Measurements from ENCODE around the gene NFKB2.

Gene NFKB2

DNA sequence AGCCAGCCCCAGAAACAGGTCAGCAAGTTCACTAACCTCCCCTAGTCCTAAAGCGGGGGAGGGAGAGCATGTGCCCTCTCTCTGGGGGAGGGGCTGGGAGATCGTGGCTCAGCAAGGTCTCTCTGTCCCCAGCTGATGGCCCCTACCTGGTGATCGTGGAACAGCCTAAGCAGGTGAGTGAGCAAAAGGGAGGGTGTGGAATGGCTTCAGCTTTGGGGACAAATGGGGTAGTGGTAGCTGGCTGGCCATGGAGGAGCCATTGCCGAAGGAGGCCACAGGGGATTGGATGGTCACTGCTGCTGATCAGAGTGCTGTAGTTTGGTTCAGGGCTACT lies 779 bp downstream of the NFKB2 start:
- DNase-seq = no peak

DNA sequence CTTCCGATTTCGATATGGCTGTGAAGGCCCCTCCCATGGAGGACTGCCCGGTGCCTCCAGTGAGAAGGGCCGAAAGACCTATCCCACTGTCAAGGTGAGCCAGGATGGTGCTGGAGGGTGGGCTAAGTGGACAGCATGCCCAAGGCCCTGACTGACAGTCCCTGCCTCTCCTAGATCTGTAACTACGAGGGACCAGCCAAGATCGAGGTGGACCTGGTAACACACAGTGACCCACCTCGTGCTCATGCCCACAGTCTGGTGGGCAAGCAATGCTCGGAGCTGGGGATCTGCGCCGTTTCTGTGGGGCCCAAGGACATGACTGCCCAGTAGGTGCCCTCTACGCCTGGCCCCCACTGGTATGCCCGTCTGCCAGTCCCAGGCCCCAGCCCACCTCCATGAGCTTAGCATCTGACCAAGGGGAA lies 1.2 kb downstream of the NFKB2 start:
- no peak for DNase-seq

DNA sequence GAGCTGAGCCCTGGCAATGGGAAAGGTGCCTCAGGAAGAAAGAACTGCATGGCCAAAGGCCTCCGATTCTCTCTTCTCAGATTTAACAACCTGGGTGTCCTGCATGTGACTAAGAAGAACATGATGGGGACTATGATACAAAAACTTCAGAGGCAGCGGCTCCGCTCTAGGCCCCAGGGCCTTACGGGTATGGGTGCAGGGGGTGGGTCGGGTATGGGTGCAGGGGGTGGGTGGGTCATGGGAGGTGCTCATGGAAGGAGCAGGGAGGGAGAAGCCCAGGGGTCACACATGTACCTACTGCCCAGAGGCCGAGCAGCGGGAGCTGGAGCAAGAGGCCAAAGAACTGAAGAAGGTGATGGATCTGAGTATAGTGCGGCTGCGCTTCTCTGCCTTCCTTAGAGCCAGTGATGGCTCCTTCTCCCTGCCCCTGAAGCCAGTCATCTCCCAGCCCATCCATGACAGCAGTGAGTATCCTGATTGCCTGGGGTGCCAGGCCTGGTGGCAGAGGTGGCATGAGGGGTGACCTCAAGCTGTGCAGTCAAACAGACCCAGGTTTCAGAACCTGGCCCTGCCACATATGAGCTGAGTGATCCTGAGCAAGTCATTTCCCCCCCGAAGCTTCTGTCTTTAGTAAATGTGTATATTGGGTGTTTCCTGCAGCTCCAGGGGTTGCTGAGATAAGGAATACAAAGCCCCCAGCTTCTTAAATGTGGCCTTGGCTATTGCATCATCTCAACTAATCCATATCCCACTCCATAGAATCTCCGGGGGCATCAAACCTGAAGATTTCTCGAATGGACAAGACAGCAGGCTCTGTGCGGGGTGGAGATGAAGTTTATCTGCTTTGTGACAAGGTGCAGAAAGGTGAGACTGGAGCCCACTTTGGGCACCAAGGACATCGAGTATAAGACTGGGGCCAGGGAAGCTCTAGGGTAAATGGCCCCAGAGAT lies 2.0 kb downstream of the NFKB2 start:
- no peak for DNase-seq

DNA sequence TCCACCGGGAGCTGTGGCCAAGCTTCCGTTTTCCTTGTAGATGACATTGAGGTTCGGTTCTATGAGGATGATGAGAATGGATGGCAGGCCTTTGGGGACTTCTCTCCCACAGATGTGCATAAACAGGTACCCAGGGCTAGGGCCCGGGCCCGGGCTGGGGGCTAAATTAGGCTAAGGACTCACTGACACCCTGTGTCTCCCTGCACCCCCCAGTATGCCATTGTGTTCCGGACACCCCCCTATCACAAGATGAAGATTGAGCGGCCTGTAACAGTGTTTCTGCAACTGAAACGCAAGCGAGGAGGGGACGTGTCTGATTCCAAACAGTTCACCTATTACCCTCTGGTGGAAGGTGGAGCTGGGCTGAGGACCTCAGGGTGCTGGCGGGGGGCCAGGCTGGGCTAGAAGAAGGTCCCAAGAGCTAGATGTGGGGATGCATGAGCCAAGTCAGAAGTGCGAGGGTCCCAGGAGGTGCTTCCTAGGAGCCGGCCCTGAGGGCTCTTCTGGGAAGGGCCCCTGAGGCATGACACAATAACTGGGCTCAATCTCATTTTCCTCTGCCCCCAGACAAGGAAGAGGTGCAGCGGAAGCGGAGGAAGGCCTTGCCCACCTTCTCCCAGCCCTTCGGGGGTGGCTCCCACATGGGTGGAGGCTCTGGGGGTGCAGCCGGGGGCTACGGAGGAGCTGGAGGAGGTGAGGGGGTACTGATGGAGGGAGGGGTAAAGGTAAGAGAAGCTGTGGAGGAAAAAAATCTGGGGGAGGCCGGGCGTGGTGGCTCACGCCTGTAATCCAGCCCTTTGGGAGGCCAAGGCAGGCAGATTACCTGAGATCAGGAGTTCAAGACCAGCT lies 2.9 kb downstream of the NFKB2 start:
- DNase-seq = no peak

DNA sequence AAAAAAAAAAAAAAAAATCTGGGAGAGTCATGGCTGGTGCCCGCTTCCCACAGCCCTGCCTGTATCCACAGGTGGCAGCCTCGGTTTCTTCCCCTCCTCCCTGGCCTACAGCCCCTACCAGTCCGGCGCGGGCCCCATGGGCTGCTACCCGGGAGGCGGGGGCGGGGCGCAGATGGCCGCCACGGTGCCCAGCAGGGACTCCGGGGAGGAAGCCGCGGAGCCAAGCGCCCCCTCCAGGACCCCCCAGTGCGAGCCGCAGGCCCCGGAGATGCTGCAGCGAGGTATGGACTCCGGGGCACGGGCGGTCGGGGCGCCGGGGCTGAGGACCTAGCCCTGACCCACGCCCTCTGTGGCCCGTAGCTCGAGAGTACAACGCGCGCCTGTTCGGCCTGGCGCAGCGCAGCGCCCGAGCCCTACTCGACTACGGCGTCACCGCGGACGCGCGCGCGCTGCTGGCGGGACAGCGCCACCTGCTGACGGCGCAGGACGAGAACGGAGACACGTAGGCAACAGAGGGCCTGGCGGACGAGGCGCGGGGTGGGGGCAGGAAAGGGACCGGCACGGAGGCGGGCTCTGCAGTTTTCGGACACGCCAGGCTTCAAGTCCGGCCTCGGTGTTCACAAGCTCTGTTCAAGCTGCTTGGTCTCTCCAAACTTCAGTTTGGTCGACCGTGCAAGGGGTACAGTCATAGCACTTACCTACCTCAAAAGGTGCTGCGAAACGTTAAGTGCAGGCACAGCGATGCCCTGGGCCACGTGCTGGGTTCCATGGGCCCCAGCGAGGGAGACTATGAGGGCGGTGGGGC lies 3.9 kb downstream of the NFKB2 start:
- peak; percentile 44 to 74 for DNase-seq

DNA sequence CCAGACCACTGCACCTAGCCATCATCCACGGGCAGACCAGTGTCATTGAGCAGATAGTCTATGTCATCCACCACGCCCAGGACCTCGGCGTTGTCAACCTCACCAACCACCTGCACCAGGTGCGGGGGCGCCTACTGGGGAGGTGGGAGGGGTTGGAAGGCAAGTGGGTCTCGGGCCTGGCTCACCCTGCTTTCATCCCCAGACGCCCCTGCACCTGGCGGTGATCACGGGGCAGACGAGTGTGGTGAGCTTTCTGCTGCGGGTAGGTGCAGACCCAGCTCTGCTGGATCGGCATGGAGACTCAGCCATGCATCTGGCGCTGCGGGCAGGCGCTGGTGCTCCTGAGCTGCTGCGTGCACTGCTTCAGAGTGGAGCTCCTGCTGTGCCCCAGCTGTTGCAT lies 4.6 kb downstream of the NFKB2 start:
- DNase-seq = no peak

DNA sequence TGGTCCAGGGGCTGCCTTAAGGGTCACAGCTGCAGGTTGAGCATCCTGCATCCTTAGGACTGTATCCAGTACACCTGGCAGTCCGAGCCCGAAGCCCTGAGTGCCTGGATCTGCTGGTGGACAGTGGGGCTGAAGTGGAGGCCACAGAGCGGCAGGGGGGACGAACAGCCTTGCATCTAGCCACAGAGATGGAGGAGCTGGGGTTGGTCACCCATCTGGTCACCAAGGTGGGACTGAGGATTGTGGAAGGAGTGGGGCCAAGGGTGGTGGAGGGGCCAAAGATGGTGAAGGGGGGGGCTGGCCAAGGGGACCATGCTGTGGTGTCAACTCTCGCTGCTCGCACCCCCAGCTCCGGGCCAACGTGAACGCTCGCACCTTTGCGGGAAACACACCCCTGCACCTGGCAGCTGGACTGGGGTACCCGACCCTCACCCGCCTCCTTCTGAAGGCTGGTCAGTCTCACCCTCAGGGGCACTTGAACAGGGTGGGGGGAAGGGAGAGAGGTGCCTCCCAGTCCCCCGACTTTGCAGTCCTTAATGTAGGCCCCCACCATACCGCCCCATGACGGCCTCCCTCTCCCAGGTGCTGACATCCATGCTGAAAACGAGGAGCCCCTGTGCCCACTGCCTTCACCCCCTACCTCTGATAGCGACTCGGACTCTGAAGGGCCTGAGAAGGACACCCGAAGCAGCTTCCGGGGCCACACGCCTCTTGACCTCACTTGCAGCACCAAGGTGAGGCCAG lies 5.3 kb downstream of the NFKB2 start:
- DNase-seq = no peak

DNA sequence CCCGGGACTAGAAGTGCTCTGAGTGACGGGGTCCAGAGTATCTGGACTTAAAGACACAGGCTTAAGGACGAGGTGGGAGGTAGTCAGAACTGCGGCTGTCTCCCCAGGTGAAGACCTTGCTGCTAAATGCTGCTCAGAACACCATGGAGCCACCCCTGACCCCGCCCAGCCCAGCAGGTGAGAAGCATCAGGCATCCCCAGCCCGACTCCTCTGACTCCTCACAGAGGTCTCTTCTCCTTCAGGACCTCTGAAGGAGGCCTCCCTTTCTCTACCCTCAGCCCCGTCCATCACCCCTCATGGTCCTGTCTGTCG lies 5.8 kb downstream of the NFKB2 start:
- no peak for DNase-seq

DNA sequence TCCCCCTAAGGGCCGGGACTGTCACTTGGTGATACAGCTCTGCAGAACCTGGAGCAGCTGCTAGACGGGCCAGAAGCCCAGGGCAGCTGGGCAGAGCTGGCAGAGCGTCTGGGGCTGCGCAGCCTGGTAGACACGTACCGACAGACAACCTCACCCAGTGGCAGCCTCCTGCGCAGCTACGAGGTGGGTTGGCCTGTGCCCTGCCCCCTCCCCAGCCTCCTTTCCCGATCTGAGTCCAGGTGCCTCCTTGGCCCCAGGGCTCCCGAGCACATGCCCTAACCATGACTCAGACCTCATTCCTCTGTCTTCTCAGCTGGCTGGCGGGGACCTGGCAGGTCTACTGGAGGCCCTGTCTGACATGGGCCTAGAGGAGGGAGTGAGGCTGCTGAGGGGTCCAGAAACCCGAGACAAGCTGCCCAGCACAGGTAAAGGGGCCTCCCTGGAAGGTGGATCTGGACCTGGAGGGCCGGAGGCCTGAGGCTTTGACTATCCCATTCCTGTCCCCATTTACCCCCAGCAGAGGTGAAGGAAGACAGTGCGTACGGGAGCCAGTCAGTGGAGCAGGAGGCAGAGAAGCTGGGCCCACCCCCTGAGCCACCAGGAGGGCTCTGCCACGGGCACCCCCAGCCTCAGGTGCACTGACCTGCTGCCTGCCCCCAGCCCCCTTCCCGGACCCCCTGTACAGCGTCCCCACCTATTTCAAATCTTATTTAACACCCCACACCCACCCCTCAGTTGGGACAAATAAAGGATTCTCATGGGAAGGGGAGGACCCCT lies 6.4 kb downstream of the NFKB2 start:
- no peak for DNase-seq

DNA sequence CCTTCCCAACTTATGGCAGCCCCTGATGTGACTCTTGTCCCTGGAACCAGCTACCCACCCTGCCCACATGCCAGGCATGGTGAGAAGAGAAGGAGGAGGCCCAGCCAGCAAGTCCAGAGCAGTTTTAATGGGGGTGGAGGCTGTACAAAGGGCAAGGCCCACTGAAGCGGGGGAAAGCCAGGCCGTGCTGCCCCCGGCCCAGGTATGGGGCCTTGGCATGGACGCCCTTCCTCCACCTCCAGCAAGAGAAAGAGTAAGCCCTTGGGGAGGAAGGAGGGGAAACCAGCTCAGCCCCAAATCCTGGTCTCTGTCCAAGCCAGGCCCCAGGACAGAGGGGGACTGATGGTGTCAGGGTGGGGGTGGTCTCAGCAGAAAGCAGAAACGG lies 7.0 kb downstream of the NFKB2 start:
- no peak for DNase-seq

DNA sequence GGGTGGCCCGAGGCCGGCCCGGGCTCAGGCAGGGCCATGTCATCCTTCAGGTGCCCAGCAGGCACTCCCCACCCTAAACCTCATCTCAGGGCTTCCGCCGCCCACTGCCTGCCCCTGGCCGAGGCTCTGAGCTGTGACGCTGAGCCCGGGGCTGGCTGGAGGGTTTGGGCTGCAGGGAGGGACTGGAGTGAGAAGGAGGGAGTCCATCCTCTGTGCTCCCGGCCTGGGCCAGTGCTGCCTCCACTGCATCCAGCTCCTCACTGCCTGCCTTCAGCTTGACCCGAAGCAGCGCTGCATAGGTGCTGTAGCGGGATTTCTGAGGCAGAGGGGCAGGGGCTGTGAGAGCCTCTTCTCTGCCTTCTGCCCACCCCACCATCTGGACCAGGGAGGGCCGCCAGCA lies 7.6 kb downstream of the NFKB2 start:
- no peak for DNase-seq

DNA sequence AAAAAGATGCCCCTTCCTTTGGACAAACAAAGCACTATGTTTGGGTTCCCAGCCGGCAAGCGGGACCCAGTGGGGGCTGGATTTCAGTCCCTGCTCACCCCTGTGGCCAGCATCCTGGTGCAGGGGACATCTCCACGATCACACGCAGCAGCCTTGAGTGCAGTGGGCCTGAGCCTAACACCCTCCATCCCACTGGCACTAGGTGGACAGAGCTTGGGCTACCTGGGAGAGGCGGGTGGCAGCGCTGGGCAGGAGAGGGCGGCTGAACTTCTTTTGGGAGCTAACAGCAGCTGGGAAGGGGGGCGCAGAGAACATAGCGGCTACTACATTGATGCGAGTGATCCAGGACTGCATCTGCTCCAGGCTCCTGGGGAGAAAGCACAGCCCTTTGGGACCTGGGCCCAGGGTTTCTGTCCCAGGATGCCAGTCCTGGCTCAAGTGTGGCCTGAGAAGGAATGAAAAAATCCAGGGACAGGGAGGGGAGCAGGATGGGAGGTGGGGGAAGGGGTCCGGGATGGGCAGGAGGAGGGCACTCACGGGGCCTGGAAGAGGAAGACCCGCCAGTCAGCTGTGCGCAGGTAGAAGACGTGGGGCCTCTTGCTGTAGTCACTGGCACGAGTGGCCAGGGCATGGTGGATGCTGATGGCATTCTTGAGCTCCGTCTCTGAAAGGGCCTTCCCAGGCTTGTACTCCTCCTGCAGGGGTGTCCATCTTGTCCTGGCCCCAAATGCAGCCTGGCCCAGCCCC lies 9.0 kb downstream of the NFKB2 start:
- no peak for DNase-seq

DNA sequence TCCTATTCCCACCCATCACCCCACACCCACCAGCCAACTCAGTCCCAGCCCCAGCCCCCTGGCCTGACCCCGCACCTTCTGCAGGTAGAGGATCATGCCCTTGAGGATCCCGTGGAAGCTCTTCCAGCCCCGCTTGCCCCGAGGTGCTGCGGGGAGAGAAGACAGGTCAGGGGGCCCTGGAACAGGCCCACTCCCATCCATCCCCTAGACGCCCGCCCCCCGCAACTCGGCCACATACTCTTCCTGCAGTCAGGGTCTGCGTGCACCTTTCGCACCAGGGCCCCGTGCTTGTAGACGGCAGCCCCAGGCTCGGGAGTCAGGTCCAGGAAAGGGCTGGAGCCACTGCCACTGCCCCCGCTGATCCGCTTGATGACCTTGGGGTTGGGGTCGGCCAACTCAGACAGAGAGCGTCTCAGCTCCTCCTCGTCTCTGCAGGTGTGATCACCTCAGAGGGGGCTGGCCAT lies 9.6 kb downstream of the NFKB2 start:
- DNase-seq = no peak

DNA sequence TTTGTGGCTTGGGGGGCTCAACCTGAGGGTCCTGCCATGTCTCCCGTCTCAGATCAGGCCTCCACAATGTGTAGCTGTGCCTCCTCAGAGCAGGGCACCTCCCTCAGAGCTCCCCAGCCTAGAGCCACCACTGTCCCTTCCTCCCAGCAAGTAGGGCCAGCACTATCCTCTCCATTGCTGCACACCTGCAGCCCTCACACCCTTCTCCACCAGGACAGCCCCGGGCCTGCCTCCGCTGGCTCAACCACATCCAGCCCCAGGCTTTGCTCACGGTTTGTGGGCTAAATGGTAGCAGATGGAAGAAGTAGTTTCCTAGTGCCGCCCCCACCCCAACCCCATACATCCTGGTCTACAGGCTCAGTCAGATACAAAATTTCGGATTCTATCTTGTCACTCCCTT lies 10.1 kb downstream of the NFKB2 start:
- no peak for DNase-seq

DNA sequence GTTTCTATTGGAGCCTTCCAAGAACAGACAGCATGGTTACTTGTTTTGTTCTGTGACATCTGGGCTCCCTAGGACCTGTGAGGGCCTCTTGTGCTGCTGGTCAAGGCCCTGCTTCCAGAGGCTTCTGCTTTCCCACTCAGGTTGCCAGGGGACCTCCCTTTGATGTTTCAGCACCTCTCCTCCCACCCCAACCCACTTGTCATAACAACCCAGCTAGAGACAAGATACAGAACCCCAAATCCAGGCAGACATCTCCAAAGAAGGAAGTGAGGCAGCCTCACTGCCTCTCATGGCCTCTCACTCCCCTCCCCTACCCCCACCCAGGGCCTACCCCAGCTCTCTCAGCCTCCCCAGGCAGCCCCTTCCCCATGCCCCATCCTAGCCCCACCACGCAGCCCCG lies 11.3 kb downstream of the NFKB2 start:
- no peak for DNase-seq

DNA sequence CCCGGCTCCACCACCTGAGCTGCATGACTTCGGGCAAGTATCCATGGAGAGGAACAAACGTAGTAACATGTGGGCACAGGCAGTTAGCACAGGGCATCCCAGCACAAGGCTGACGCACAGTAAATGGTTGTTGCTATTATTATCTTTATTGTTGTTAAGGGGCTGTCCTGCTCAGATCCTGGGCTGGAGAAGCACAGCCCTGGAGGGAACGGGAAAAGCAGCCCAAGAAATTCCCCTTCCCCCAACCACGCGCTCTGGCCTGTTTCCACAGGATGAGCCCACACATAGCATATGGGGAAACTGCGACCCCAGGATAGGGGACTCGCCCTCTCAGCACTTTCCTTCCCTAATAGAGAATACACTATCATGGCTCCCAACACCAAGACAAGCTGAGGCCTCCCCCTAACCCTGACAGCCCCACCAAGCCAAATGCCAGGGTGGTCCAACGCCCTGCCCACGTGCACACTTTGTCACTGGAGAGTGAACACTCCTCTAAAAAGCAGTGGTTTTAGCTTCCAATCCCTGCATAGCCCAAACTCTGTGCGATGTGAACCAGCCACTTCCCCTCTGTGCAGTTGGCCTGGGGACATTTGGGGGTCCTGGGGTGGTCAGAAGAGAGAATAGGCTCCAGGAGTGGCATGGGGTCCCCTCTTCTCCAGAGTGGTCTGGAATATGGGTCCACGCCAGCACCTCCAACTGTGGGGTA lies 12.1 kb downstream of the NFKB2 start:
- DNase-seq = no peak

DNA sequence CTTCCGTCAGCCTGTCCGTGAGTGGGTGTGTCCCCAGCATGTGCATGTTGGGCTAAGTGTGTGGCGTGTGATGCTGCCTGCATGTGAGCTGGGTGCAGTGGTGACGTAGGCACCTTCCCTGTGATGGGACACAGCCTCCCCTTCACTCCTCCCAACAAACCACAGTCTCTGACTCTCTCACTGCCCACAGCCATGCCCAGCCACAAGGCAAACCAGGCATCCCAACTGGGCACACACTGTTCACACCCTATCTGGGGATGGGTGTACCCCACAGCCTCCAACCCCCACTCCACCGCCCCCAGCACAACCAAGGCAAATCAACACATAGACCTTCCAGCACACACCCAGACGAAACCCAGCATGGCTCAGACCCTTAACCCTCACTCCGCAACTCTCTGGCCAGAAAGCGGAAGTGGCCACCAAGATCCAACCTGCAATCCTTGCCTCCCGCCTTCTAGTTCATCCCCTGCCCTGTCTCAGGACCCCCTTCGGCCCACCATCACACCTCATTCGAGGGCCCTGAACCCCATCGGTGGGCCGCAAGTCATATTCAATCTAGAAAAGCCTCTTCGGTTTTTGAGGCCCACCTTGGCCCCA lies 12.7 kb downstream of the NFKB2 start:
- DNase-seq = no peak

DNA sequence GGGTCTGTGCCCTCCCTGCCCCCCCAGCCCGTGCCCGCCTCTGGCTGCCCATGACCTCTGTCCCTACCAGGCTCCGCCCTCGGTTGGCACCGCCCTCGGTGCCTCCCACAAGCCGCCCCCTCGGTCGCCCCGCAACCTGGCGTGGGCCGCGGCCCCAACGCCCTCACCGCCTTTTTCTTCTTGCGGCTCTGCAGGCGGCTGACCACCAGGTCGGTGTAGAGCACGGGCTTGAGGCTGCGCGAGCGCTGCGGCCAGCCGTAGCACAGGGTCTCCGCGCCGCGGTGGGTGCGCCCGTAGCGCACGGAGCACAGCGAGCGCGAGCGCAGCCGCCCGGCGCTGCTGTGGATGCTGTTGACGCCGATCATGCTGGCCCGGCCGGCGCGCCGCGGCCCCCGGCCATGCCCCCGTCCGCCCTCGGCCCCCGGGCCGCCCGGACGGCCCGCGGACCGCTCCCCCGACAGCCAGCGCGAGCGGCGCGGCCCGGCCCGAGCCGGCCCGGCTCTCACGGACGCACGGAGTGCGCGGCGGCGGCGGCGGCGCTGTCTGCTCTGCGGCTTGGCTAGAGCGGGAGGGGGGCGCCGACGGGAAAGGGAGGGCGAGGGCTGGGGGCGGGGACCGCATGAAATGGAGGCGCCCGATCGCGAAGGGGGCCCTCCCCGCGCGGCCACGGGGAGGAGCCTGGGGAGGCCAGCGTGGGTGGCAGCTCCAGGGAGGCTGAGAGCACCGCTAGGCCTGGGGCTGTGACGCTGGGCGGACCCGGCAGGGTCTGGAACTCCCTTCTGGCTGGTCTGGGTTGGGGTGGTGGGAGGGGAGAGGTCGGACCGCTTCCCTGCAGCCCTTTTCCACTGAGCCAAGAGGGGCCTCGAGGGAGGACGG lies 13.5 kb downstream of the NFKB2 start:
- DNase-seq = peak; percentile 27 to 35
